Astrocyte (in vitro differentiated cells and primary cell): ENCODE measurements around the gene CASKIN1.

Experiments used
- EZH2 ChIP-seq: IDR thresholded peaks from 2 replicates; pipeline ENCODE4 v1.6.1; 2012; ENCODE audit warnings: mild to moderate bottlenecking, low read length, inconsistent platforms; ENCODE audit not compliant: insufficient read depth
- TF ChIP-seq, protein P1 (sequence below): IDR thresholded peaks from 2 replicates; pipeline ENCODE4 v1.5.1; 2011; ENCODE audit warnings: low read depth, mild to moderate bottlenecking, inconsistent platforms, low read length, moderate library complexity; ENCODE audit not compliant: insufficient read depth

DNA sequence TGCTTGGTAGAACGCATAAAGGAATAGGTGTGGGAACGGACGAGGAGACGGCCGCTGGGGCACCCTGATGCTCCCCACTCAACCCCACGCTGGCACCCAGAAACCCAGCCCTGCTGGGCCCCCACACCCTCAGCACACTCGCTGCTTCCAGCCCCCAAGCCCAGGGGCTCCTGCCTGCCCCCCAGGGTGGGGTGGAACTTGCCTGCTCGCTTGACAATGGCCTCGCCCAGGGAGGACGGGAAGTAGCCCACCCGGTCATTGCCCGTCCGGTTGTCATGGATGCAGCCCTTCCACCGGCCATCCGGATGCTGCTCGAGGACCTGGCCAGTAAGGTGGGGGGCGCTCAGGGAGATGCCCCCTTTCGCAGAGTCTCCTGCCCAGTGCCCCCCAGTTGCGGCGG, 9.9 kb downstream of the CASKIN1 start:
- TF ChIP-seq, protein P1, sequence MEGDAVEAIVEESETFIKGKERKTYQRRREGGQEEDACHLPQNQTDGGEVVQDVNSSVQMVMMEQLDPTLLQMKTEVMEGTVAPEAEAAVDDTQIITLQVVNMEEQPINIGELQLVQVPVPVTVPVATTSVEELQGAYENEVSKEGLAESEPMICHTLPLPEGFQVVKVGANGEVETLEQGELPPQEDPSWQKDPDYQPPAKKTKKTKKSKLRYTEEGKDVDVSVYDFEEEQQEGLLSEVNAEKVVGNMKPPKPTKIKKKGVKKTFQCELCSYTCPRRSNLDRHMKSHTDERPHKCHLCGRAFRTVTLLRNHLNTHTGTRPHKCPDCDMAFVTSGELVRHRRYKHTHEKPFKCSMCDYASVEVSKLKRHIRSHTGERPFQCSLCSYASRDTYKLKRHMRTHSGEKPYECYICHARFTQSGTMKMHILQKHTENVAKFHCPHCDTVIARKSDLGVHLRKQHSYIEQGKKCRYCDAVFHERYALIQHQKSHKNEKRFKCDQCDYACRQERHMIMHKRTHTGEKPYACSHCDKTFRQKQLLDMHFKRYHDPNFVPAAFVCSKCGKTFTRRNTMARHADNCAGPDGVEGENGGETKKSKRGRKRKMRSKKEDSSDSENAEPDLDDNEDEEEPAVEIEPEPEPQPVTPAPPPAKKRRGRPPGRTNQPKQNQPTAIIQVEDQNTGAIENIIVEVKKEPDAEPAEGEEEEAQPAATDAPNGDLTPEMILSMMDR = no peak
- TF ChIP-seq EZH2 = no peak
